Neural cell (in vitro differentiated cells): ENCODE results near the gene ASTL. TPM values are rescaled to one million over a fixed set of nuclear protein-coding genes. Genes with fewer than 3 reads are reported as not detected.

Source experiments
- H2AFZ ChIP-seq: fragments of 200-600, 300-800 bp; sonication (generic), shearing (Covaris generic); 2 replicates; pipeline ENCODE4 v1.6.0; 2014; ENCODE audit warnings: low read depth, mild to moderate bottlenecking, antibody characterized with exemption, low read length, moderate library complexity
- H3F3A ChIP-seq: fragments of 200-600 bp; shearing (Covaris generic); 2 replicates; pipeline ENCODE4 v1.6.1; 2016; ENCODE audit warnings: mild to moderate bottlenecking, moderate library complexity, mixed read lengths, antibody characterized with exemption, low read length; ENCODE audit not compliant: insufficient read depth, poor library complexity, severe bottlenecking
- H3K27ac ChIP-seq: fragments of 200-600, 300-800 bp; sonication (generic), shearing (Covaris generic); 2 replicates; pipeline ENCODE4 v1.5.1; 2014; ENCODE audit warnings: mild to moderate bottlenecking, low read length, moderate library complexity
- H3K27me3 ChIP-seq: fragments of 300-800, 200-600 bp; sonication (generic), shearing (Covaris generic); 2 replicates; pipeline ENCODE4 v1.6.0; 2014; ENCODE audit warnings: mild to moderate bottlenecking, low read depth, low read length, moderate library complexity; ENCODE audit not compliant: insufficient read depth
- H3K36me3 ChIP-seq: fragments of 300-800, 200-600 bp; sonication (generic), shearing (Covaris generic); 2 replicates; pipeline ENCODE4 v1.5.1; 2014; ENCODE audit warnings: mild to moderate bottlenecking, antibody characterized with exemption, low read length, moderate library complexity; ENCODE audit not compliant: insufficient read depth
- H3K4me2 ChIP-seq: fragments of 300-800, 200-600 bp; sonication (generic), shearing (Covaris generic); 2 replicates; pipeline ENCODE4 v1.6.0; 2014; ENCODE audit warnings: mild to moderate bottlenecking, low read length
- H3K4me3 ChIP-seq: fragments of 300-800, 200-600 bp; sonication (generic), shearing (Covaris generic); 2 replicates; pipeline ENCODE4 v1.5.1; 2014; ENCODE audit warnings: mild to moderate bottlenecking, low read length, moderate library complexity
- H3K79me2 ChIP-seq: fragments of 200-600 bp; shearing (Covaris generic); replicated peaks from 2 replicates; pipeline ENCODE4 v1.6.0; 2014; ENCODE audit warnings: mild to moderate bottlenecking, low read length, moderate library complexity; ENCODE audit not compliant: insufficient read depth
- H3K9ac ChIP-seq: fragments of 300-800, 200-600 bp; sonication (generic), shearing (Covaris generic); 2 replicates; pipeline ENCODE4 v1.6.1; 2016; ENCODE audit warnings: mild to moderate bottlenecking, low read length, mixed read lengths
- H3K9me2 ChIP-seq: fragments of 200-600 bp; shearing (Covaris generic); 2 replicates; pipeline ENCODE4 v1.6.1; 2016; ENCODE audit warnings: mild to moderate bottlenecking, low read length, mixed read lengths; ENCODE audit not compliant: insufficient read depth
- H3K9me3 ChIP-seq: fragments of 200-600, 300-800 bp; sonication (generic), shearing (Covaris generic); 2 replicates; pipeline ENCODE4 v1.6.1; 2016; ENCODE audit warnings: mild to moderate bottlenecking, mixed run types, low read length, moderate library complexity, mixed read lengths
- H4K20me1 ChIP-seq: fragments of 200-600 bp; shearing (Covaris generic); 2 replicates; pipeline ENCODE4 v1.6.1; 2016; ENCODE audit warnings: mild to moderate bottlenecking, mixed run types; ENCODE audit not compliant: insufficient read depth
- CTCF ChIP-seq: fragments of 450-650 bp; IDR thresholded peaks from 2 replicates; pipeline ENCODE4 v1.5.1; 2014; ENCODE audit warnings: antibody characterized with exemption, mild to moderate bottlenecking, moderate library complexity; ENCODE audit not compliant: poor library complexity, severe bottlenecking
- EP300 ChIP-seq: fragments of 450-650 bp; conservative IDR thresholded peaks from 2 replicates; pipeline ENCODE4 v1.6.1; 2014; ENCODE audit warnings: antibody characterized with exemption, mild to moderate bottlenecking, moderate library complexity; ENCODE audit not compliant: poor library complexity, severe bottlenecking
- EZH2 ChIP-seq: fragments of 200-600, 300-800 bp; shearing (Covaris generic), sonication (generic); IDR thresholded peaks from 2 replicates; pipeline ENCODE4 v1.6.1; 2014; ENCODE audit warnings: antibody characterized with exemption, low read length, borderline replicate concordance, mild to moderate bottlenecking; ENCODE audit not compliant: insufficient read depth, poor library complexity, severe bottlenecking
- MXI1 ChIP-seq: fragments of 450-650 bp; conservative IDR thresholded peaks from 2 replicates; pipeline ENCODE4 v1.6.1; 2014; ENCODE audit warnings: antibody characterized with exemption, mild to moderate bottlenecking; ENCODE audit not compliant: poor library complexity, severe bottlenecking
- POLR2AphosphoS5 ChIP-seq: IDR thresholded peaks from 2 replicates; pipeline ENCODE4 v1.6.1; 2012
- RAD21 ChIP-seq: fragments of 450-650 bp; conservative IDR thresholded peaks from 2 replicates; pipeline ENCODE4 v1.6.1; 2014; ENCODE audit warnings: antibody characterized with exemption, mild to moderate bottlenecking, moderate library complexity
- SMC3 ChIP-seq: fragments of 450-650 bp; conservative IDR thresholded peaks from 2 replicates; pipeline ENCODE4 v1.6.1; 2014; ENCODE audit warnings: antibody characterized with exemption, mild to moderate bottlenecking, moderate library complexity; ENCODE audit not compliant: poor library complexity
- TAF1 ChIP-seq: IDR thresholded peaks from 2 replicates; pipeline ENCODE4 v1.6.1; 2012; ENCODE audit warnings: low read depth
- polyA plus RNA-seq: library from polyadenylated mRNA; depleted of rRNA; stranded (reverse); fragments of >200 nt; gene quantifications from 2 replicates; pipeline ENCODE4 v1.2.3, GENCODE V29; 2014
- TF ChIP-seq, protein P1 (sequence below): IDR thresholded peaks from 2 replicates; pipeline ENCODE4 v1.6.1; 2012; ENCODE audit warnings: borderline replicate concordance

The ASTL gene
- polyA plus RNA-seq, 1 donor from 2014 or later, result not detected

GRCh38 chr2:96114546-96114902 is 23.8 kb downstream of the ASTL start:
- TF ChIP-seq TAF1, result no peak
- TF ChIP-seq, protein P1, sequence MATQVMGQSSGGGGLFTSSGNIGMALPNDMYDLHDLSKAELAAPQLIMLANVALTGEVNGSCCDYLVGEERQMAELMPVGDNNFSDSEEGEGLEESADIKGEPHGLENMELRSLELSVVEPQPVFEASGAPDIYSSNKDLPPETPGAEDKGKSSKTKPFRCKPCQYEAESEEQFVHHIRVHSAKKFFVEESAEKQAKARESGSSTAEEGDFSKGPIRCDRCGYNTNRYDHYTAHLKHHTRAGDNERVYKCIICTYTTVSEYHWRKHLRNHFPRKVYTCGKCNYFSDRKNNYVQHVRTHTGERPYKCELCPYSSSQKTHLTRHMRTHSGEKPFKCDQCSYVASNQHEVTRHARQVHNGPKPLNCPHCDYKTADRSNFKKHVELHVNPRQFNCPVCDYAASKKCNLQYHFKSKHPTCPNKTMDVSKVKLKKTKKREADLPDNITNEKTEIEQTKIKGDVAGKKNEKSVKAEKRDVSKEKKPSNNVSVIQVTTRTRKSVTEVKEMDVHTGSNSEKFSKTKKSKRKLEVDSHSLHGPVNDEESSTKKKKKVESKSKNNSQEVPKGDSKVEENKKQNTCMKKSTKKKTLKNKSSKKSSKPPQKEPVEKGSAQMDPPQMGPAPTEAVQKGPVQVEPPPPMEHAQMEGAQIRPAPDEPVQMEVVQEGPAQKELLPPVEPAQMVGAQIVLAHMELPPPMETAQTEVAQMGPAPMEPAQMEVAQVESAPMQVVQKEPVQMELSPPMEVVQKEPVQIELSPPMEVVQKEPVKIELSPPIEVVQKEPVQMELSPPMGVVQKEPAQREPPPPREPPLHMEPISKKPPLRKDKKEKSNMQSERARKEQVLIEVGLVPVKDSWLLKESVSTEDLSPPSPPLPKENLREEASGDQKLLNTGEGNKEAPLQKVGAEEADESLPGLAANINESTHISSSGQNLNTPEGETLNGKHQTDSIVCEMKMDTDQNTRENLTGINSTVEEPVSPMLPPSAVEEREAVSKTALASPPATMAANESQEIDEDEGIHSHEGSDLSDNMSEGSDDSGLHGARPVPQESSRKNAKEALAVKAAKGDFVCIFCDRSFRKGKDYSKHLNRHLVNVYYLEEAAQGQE, result no peak
- TF ChIP-seq CTCF, result no peak
- TF ChIP-seq SMC3, result no peak
- no peak for TF ChIP-seq EZH2
- no peak for TF ChIP-seq RAD21
- no peak for TF ChIP-seq EP300
- no peak for TF ChIP-seq MXI1
- no peak for TF ChIP-seq POLR2AphosphoS5
- no peak overlapping the region for H3K4me3 ChIP-seq
- no peaks in the 10 kb centered on the region for H3F3A ChIP-seq
- no peaks in the 10 kb centered on the region for H3K36me3 ChIP-seq
- no peaks in the 10 kb centered on the region for H3K9me2 ChIP-seq
- H2AFZ ChIP-seq, result no peak overlapping the region
- H3K9ac ChIP-seq, result no peak overlapping the region
- no peaks in the 10 kb centered on the region for H4K20me1 ChIP-seq
- no peak overlapping the region for H3K27ac ChIP-seq
- H3K4me2 ChIP-seq, result no peak overlapping the region
- peaks cover 9% of the 10 kb centered on the region for H3K9me3 ChIP-seq
- peaks cover 25% of the 10 kb centered on the region for H3K27me3 ChIP-seq
- no peaks in the 10 kb centered on the region for H3K79me2 ChIP-seq

DNA sequence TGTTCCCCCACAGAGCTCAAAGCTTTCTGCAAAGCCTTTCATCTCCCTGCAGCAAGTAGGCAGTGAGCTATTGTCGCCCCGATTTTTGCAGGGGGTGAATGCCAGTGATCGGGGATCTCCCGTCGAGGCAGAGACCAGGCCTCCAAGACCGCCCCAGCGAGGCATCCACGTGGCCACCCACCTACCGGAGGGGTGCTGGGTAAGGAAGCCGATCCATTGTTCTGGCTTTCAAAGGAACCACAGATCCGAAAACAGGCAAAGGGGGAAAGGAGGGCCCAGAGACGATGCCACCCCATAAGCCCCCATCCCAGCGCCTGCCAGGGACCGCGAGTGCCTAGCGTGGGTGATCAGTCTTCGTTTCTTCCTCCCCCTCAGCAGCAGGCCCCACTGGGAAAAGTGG is 24.4 kb downstream of the ASTL start:
- Histone ChIP-seq H3K27ac (no peak overlapping the region), H3K4me2 (no peak overlapping the region), H3K36me3 (no peaks in the 10 kb centered on the region), H2AFZ (no peak overlapping the region), H3K9me2 (no peaks in the 10 kb centered on the region), H3F3A (no peaks in the 10 kb centered on the region), H3K9me3 (peaks cover 9% of the 10 kb centered on the region), H3K9ac (no peak overlapping the region), H4K20me1 (no peaks in the 10 kb centered on the region), H3K79me2 (no peaks in the 10 kb centered on the region), H3K27me3 (peaks cover 25% of the 10 kb centered on the region), H3K4me3 (no peak overlapping the region)
- TF ChIP-seq RAD21 (no peak), TAF1 (no peak), CTCF (no peak), MXI1 (no peak), EZH2 (no peak), EP300 (no peak), POLR2AphosphoS5 (no peak), SMC3 (no peak)
- TF ChIP-seq, protein P1, result no peak
